A549 treated with RU486 at 1 μM for 4 hours (cell line): ENCODE data around the gene HGF. TPM values are rescaled to one million over a fixed set of nuclear protein-coding genes. Genes with fewer than 3 reads are reported as not detected.

Experiments used
- total RNA-seq: library from RNA; stranded (reverse); fragments of 200-300 nt; extraction: Qiagen RNA extraction; gene quantifications from 5 replicates; pipeline ENCODE4 v1.2.3, GENCODE V29; 2022; ENCODE audit warnings: low read depth

HGF gene
- not detected in 5 replicates for total RNA-seq

GRCh38 chr7:81769891-81770727 is at the start of gene HGF:
TSS of gene HGF (minus strand) at chr7:81770047. CDS start at chr7:81769971, 76 bp downstream.

